ENCODE data around the gene MSH5.

MSH5 gene

DNA sequence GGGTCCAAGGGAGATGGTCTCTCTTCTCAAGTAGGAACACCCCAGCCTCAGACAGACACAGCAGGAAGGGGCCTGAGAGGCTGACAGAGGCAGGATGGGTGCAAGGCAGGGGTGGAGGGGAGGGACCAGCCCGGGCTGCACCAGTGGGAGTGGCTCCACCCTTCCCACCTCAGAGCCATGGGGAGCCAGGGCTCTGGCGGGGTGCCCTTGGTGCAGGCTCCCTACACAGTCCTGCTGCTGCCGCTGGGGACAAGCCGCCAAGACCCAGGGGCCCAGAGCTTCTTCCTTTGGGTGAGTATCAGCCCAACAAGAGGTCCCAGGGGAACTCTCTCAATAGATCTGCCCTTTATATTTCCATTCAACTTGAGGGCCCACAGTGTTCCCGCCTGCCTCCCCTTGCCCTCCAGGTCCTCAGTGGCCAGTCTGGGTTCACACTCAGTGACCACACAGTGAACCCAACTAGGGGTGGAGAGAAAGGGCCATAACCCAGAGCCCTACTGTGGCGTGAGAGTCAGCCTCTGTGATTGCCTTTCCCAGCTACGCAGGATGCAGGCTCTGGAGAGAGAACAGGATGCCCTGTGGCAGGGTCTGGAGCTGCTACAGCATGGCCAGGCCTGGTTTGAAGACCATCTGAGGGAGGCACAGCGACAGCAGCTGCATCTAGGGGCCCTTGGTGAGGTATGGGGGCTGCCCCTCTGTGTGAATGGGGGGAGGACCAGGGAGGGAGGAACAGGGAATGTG, 23.2 kb downstream of the MSH5 start:
- no peak for DNase-seq

DNA sequence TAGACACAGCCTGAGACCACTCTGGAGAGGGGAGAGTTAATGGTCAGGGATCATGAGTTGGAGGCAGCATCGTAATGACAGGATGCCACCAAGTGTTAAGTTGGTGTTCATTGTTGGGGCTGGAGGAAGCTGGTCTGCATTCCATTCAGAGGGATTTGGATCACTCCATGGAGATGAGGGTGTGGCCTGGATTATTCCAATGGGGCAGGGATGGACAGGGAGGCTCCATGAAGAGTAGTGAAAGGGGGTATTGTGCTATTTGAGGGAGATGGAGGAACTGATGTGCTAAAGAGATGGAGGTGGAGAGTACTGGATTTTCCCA, 23.8 kb downstream of the MSH5 start:
- DNase-seq = no peak

DNA sequence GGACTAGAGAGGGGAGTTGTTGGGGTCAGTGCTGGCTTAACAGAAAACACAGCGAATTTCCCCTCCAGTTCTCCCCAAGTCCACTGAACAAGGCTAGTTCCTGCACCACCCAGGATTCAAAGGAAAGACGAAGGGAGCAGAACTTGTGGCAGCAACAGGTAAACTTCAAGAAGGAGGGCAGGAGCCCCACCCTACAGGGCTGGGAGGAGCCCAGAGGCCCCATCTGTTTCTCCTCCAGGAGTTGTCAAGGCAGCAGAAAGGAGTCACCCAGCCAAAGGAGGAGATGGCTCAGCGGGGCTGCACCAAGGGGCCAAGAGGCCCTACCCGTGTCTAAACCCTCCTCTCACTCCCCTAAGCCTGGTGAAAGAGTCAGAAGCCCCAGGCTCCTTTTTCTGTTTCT, 24.4 kb downstream of the MSH5 start:
- DNase-seq = no peak

DNA sequence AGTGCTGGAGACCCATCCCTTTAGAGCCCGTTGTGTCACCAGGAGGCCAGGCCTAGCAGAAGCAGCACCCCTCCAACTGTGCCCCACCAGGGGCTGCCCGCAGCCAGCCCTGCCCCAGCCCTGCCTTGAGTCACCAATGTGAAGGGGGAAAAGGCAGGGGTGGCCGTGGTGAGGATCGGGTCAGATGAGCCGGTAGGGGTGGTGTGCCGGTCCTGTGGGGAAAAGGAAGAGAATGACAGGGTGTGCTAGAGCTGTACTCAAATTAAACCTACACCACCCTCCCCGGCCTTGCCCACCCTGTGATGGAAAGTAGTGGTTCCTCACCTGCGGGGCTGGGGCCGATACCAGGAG, 25.7 kb downstream of the MSH5 start:
- no peak for DNase-seq

DNA sequence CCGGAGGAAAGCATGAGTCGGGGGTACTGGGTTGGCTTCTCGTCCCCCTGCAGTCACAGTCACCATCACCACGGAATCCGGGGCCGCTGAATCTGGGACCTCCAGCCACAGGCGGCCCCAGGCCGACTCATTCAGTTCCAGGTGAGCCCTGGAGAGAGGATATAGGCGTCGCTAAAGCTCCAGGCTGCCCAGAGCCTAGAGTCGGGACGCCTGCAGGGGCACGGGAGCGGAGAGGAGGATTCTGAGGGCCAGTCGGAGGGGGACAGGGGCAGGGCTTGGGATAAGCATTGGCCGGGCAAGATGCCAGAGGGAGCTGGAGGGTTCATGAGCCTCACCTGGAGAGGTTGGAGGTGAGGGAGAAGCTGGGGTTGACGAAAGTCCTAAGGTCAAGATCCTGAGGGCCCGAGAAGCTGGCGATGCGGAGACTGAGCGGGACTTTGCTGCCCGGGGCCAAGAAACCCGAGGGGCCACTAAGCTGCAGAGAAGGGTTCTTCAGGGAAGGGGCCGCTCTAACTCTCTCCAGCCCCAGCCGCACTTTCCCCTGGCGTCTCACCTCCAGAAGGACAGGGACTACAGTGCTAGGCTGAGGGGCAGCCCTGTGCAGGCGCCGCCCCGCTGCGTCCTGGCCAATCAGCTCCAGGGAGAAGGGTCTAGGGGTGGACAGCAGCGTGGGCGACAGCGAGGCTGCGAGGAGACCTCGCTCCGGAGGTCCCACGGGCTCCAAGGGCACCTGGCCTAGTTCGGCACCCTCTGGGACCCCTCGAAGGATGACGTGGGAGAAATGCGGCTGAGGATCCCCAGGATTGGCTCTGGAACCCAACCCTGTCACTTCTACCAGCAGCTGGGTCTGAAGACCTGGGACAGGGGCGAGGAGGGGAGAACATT, 26.3 kb downstream of the MSH5 start:
- no peak for DNase-seq

DNA sequence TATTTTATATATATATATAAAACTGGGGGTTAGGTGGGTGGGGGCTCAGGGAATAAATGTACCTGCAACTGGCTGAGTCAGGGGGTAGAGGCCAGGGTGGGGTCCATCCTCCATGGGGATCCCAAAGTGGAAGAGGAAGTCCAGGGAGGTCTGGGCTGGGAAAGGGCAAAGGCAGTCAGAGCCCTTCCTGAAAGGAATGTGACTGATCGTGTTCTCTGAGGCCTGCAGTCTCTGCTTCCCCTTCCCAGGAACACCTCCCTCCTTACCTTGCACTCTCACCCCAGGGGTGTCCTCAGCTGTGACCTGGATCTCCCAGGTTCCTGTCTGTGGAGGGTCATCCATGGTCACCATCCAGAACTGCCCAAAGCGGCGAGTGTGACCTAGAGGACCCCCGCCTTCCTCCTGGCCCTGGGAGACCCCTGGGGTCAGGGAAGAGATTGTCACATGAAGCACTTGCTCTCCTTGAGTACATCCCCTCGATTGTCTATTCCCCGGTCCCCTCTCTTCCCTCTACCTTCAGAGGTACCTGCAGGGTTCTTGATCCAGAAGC, 27.4 kb downstream of the MSH5 start:
- DNase-seq = no peak

DNA sequence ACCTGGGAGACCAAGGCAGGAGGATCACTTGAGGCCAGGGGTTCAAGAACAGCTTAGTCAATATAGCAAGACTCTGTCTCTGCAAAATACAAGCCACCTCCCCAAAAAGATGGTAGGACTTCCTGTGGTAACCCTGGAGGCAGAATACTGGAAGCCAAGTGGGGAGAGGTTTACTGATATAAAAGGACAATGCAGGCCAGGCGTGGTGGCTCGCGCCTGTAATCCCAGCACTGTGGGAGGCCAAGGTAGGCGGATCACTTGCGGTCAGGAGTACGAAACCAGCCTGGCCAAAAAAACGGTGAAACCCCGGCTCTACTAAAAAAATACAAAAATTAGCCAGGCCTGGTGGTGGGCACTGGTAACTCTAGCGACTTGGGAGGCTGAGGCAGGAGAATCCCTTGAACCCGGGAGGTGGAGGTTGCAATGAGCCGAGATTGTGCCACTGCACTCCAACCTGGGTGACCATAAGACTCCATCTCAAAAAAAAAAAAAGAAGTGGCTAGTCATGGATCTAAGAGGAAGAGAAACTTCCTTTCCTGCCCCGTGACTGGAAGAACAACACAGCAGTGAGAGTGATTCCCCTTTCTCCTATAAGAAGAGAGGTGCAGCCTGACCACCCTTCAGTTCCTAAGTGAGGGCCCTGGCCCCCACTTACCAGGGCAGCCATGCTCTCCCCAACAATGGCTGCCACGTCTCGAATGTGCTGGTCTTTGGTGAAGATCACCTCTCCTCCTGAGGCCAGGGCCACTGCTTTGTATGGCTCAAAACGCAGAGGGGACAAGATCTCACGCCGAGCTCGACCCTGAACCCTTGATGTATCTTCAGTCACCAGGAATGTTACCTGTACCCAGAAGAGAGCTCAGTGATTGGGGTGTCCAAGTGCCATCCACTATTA, 28.8 kb downstream of the MSH5 start:
- DNase-seq = no peak

DNA sequence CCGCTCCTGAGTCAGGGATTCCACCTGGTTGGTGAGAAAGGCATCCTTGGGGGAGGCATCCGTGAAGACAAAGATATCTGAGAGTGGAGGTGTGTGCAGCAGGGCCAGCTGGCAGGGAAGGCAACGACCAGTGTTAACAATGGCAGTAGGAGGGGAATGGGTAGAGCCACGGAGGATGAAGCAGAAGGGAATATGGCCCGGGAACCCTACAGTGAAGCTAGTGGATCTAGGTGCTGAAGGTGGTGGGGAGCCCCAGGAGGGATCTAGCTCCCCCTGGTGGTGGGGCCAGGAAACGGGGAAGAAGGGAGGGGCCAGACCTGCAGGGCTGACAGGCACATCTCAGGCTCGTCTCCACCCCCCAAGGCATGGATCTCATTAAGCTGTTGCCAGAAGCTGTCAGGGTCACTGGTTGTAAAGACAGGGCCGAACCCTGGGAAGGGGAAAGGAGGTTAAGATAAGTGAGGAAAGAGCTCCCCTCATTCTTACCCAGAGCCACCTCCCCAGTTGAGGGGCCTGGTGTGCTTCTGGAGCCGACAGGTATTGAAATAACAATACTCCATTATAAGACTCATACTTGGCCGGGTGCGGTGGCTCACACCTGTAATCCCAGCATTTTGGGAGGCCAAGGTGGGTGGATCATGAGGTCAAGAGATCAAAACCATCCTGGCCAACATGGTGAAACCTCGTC, 30.0 kb downstream of the MSH5 start:
- peak; percentile 68 for DNase-seq

DNA sequence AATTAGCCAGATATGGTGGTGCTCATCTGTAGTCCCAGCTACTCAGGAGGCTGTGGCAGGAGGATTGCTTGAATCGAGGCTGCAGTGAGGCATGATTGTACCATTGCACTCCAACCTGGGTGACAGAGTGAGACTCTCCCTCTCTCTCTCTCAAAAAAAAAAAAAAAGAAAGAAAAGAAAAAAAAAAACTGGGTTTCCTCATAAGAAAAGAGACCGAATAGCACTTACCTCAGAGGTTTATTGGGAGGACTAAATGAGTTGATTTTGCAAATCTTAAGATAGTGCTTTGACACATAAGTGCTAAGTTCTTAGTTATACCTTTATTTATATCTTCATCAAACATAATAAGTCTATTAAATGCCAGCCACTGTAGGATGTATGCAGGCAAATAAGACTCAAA, 31.1 kb downstream of the MSH5 start:
- DNase-seq = no peak

DNA sequence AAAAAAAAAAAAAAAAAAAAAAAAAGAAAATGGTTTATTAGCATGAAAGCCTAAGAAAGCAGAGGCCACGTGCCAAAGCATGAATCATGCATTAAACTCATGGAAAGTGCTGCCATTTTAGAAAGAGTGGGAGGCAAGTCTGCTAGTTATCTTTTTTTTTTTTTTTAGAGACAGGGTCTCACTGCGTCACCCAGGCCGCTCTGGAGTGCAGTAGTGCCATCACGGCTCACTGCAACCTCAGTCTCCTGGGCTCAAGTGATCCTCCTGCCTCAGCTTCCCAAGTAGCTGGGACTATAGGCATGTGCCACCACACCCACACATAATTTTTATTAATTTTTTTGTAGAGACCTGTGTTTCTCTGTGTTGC, 32.2 kb downstream of the MSH5 start:
- no peak for DNase-seq

DNA sequence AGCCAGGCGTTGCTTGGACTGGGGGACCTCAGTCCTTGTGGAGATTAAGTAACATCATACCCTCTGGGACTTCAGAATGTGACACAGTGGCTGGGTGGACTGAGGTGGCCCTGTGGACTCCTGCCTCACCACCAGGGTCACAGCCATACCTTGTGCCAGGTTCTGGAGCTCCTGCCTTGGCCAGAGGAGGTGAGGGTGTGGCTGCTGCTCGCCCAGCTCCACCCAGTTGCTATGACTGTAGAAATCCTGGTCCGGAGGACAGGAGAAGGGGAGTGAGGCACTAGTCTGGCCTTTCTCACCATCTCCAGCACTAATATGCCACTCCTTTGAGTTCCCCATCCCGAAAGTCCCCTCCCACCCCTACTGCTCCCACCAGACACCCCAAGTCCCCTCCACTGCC, 35.4 kb downstream of the MSH5 start:
- no peak for DNase-seq

DNA sequence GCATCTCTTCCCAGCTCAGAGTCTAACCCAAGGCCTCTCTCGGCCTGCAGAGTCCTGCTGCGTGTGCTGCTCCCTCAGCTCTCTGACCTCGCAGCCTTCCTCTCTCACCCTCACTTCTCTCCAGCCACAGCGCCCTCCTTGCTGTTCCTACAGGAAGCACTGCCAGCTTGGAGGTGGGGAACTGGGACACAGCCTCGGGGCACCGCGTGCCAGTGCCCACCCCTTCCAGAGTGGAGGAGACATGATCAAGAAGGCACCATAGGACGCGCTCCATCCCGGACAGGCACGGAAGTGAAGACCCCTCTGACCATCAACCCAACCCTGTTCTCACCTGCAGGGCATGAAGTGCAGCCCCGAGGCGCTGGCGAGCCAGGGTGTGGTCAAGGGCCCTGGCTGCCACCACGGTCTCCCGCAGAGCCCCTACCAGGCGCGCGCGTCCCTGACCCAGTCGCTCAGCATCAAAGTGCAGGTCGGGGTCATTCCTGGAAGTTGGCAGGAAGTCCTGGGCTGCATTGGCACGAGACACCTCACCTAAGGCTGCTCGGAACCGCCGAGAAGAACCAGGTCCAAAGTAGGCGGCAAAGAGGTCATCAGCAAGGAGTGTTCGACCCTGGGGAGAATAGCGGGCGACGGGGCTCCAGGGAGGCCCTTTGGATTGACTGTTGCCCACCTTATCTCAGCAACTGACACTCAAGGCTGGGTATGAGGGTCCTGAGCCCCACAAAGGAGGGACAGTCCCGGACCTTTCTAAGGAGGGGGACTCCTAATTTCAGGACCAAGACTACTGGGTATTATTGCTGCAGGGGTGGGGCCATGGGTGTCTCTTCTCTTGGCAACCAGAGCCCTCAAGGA, 36.1 kb downstream of the MSH5 start:
- no peak for DNase-seq

DNA sequence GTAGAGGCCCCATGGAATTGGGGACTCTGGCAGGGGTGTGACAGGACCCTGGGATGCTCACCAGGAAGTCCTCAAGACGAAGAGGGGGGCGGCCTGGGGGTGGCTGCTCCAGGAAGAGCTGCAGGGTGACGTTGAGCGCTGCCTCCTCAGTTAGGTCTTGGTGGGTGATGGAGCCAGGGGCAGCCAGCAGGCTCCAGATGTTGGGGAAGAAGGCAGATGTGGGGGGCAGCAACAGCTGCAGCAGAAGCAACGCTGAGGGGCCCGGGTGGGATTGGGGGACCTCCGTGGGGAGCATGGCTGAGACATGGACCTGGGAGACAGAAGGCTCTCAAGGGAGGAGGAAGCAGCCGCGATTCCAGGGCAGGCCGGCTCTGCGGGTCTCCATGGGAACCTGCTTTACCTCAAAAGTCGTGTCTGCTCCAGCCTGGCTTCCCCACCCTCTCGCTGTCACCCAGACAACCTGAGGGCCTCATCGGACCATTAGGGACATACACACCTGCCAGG, 36.7 kb downstream of the MSH5 start:
- DNase-seq = no peak

DNA sequence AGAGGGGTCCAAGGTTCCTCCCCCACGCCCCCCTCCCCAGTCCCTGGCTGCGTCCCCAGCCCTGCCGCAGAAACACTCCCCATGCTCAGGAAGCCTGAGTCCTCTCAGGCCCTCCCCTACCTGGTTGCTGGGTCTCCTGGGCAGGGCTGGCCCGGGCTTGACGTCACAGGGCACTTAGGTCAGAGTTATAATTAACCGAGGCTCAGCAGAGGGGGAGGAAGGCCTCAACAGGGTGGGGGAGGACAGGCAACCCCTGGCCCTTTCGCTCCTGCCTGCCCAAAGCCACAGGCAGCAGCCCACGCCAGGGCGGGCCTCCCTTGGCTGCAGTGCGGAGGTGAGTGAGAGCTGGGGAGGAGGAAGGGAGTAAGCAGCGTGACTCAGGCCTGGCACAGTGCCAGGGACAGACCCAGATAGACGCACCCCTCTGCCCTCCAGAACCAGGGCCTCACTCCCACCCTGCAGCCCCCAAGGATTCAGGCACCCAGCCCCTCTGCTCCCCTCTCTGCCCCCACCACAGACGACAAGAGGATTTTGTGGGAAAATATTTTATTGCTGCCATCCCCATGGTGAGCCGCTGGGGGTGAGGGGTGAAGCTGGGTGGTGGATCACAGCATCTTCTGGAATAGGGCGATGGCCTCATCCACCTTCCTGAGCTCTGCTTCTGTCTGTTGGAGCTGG, 37.3 kb downstream of the MSH5 start, which contains the start of gene VWA7:
TSS of gene VWA7 (minus strand) at position 340 of the 678 bp plus-strand sequence. CDS start 549 bp downstream, outside the sequence.
- DNase-seq = peak; percentile 56

DNA sequence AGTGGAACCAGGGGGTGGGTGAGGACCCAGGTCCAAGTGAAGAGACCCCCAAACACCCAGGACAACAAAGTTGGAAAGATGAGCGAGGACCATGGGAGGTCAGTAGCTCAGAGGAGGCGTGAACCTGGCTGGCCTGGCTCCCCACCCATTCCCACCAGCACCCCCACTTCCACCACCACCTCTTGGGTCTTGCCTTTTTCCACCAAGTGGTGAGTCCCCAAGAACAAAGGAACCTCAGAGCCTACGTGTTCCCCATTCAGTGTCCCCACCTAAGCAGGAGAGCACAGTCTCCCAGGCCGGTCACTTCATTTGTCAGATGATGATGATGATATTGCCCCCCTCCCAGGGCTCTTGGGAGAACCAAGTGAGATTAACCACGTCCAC, 37.9 kb downstream of the MSH5 start:
- DNase-seq = no peak

DNA sequence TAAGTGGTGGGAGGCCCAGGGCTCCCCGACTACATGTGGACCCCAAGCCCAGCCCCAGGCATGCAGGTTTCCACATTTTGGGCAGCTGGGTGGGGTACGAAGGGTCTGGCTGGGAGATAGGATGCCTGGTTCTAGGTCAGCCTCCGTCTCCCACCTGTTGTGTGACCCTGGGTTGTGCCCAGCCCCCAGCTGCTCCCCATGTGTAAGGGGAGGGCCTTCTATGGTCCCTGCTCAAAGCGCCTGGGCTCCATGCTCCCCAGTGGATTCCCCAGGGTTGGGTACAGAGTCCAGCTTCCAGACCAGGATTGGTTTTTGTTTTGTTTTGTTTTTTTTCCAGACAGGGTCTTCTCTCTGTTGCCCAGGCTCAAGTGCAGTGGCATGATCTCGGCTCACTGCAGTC, 38.4 kb downstream of the MSH5 start:
- DNase-seq = no peak

DNA sequence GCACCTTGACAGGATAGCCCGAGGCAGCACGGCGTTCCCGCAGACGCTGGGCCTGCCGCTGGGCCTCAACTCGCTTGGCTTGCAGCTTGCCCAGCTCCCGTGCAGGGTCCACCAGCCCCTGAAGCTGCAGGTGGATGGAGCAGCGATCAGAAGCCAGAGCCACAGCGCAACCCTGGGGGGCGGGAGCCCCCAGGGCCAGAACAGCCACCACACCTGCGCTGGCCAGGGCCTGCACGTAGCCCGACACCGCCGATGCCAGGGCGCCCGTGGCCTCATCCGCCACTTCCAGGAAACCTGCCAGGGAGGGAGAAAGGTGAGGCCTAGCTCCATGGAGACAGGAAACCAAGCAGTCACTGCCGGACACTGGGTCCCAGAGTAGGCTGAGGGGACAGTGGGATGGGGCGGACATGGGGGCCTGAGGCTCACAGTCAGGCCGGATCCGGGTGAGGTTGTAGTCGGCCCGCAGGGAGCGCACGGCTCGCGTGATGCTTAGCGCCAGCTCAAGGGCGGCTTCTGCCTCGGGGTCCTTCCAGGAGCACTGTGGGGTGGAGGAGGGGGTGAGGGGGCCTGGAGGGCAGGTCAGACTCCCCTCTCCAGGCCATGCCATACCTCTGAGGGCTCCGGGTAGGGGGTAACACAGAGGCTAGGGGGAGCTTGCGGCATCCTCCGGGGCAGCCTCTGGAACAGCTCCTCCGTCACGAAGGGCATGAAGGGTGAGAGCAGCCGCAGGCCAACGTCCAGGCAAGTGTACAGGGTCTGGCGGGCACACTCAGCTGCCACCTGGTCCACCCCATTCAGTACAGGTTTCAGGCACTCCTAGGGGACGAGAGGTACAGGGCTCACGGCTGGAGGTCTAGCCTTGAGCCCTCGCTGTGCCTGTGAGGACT, 39.4 kb downstream of the MSH5 start:
- DNase-seq = no peak

DNA sequence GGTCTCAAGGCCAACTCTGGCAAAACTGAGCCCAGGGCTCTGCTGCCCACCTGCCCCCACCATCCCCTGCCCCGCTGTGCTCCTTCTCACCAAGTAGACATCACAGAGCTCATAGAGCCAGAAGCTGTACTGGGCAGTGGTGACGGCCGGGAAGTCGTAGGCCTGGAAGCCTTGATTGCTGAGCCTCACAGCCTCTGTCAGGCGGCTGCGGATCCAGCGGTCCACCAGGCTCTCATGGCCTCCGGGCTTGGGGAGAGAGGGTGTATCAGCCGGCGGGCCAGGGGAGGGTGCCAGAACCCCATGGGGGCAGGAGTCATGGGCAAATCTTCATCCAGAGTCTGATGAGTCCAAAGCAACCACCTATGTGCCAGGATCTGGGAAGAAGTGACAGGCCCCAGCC, 40.1 kb downstream of the MSH5 start:
- no peak for DNase-seq

DNA sequence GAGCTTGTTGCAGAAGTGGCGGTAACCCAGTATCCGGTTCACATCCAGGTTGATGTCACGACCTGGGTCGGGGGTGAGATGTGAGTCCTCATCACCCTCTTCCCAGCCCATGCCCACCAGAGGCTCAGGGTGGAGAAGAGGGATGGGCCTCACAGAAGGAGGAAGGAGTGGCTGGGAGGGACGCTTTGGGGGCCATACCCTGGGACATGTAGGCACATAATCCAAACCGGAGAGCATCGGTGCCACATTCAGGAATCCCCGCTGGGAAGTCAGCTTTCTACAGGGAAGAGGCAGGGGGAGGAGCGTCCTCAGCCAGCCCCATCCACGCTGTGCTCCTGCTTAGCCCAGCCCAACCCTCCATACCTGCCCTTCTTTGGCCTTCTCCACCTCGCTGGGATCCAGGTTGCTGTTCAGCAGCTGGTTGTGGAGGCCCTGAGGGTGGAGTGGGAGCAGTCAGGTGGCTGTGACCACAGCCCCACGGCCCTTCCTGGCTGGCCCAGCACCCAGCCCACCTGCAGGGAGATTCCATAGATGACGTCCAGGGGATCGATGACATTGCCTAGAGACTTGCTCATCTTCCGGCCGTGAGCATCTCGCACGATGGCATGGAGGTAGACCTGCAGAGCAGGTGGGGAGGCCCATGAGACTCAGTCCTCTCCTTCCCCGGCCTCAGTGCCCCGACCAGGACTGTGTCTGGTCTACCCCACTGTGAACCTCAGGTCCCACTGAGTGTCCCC, 40.9 kb downstream of the MSH5 start:
- DNase-seq = no peak

All from activated CD4-positive, alpha-beta T cell treated with anti-CD3 and anti-CD28 coated beads for 1 hour (primary cell).